Neural progenitor cell (in vitro differentiated cells): ENCODE results near the gene MGMT. TPM values are rescaled to one million over a fixed set of nuclear protein-coding genes. Genes with fewer than 3 reads are reported as not detected.

Experiments used
- DNase-seq: peaks from one replicate; pipeline ENCODE4 v3.0.0-alpha.2; 2016; ENCODE audit warnings: low spot score
- H2AFZ ChIP-seq: fragments of 200-600 bp; sonication (generic); replicated peaks from 2 replicates; pipeline ENCODE4 v1.6.1; 2016; ENCODE audit warnings: antibody characterized with exemption
- H3F3A ChIP-seq: fragments of 200-600 bp; sonication (generic); 2 replicates; pipeline ENCODE4 v1.6.1; 2016; ENCODE audit warnings: antibody characterized with exemption, low read depth
- H3K27ac ChIP-seq: fragments of 200-600 bp; sonication (generic); 2 replicates; pipeline ENCODE4 v1.5.1; 2016; ENCODE audit warnings: mild to moderate bottlenecking
- H3K27me3 ChIP-seq: fragments of 200-600 bp; sonication (generic); 2 replicates; pipeline ENCODE4 v1.6.1; 2016; ENCODE audit warnings: mild to moderate bottlenecking, moderate library complexity
- H3K36me3 ChIP-seq: fragments of 200-600 bp; sonication (generic); 2 replicates; pipeline ENCODE4 v1.5.1; 2016
- H3K4me1 ChIP-seq: fragments of 200-600 bp; sonication (generic); 2 replicates; pipeline ENCODE4 v1.6.1; 2016; ENCODE audit warnings: mixed run types
- H3K4me2 ChIP-seq: fragments of 200-600 bp; sonication (generic); 2 replicates; pipeline ENCODE4 v1.6.1; 2016
- H3K4me3 ChIP-seq: fragments of 200-600 bp; sonication (generic); 2 replicates; pipeline ENCODE4 v1.5.1; 2016
- H3K79me2 ChIP-seq: fragments of 200-600 bp; sonication (generic); 2 replicates; pipeline ENCODE4 v1.6.1; 2016; ENCODE audit warnings: low read depth
- H3K9ac ChIP-seq: fragments of 200-600 bp; sonication (generic); 2 replicates; pipeline ENCODE4 v1.6.1; 2016
- H3K9me3 ChIP-seq: fragments of 200-600 bp; sonication (generic); 2 replicates; pipeline ENCODE4 v1.5.1; 2016; ENCODE audit warnings: low read depth
- H4K20me1 ChIP-seq: fragments of 200-600 bp; sonication (generic); 2 replicates; pipeline ENCODE4 v1.6.1; 2016; ENCODE audit warnings: low read depth
- H3K27ac Mint-ChIP-seq: 3 replicates; pipeline ENCODE4 v1.8.0; 2021; ENCODE audit warnings: mixed read lengths
- H3K27me3 Mint-ChIP-seq: 2 replicates; pipeline ENCODE4 v1.8.0; 2022; ENCODE audit warnings: low read depth, mild to moderate bottlenecking, inconsistent platforms, moderate library complexity, mixed read lengths; ENCODE audit not compliant: insufficient read depth
- H3K36me3 Mint-ChIP-seq: 3 replicates; pipeline ENCODE4 v1.8.0; 2021; ENCODE audit warnings: mixed read lengths
- H3K4me1 Mint-ChIP-seq: 3 replicates; pipeline ENCODE4 v1.8.0; 2021; ENCODE audit warnings: mixed read lengths
- H3K4me3 Mint-ChIP-seq: 3 replicates; pipeline ENCODE4 v1.8.0; 2021; ENCODE audit warnings: mild to moderate bottlenecking, moderate library complexity, mixed read lengths
- H3K9me3 Mint-ChIP-seq: 3 replicates; pipeline ENCODE4 v1.8.0; 2020; ENCODE audit warnings: mixed read lengths
- CTCF ChIP-seq: fragments of 200-600 bp; sonication (generic); IDR thresholded peaks from 2 replicates; pipeline ENCODE4 v1.5.1; 2017; ENCODE audit warnings: antibody characterized with exemption, mild to moderate bottlenecking
- EZH2 ChIP-seq: fragments of 200-600 bp; sonication (generic); IDR thresholded peaks from 2 replicates; pipeline ENCODE4 v1.6.1; 2017; ENCODE audit warnings: antibody characterized with exemption, mild to moderate bottlenecking, moderate library complexity
- EZH2phosphoT487 ChIP-seq: fragments of 200-600 bp; sonication (generic); IDR thresholded peaks from 2 replicates; pipeline ENCODE4 v1.6.1; 2017; ENCODE audit warnings: antibody characterized with exemption
- total RNA-seq: library from RNA; depleted of rRNA; stranded (reverse); fragments of >200 nt; gene quantifications from 2 replicates; pipeline ENCODE4 v1.2.3, GENCODE V29; 2015; ENCODE audit warnings: low replicate concordance

MGMT gene
- total RNA-seq, 1 donor from 2014 or later, result 17.5 TPM

- no peak overlapping the region for H3K27ac Mint-ChIP-seq
- H3K27me3 ChIP-seq, result no peaks in the 10 kb centered on the region
- TF ChIP-seq CTCF (no peak), EZH2 (no peak), EZH2phosphoT487 (no peak)
- no peak overlapping the region for H3K4me3 ChIP-seq
- no peak overlapping the region for H3K4me3 Mint-ChIP-seq
- peaks cover 4% of the 10 kb centered on the region for H3K27me3 Mint-ChIP-seq
- peaks cover 17% of the 10 kb centered on the region for H3K4me1 Mint-ChIP-seq
- peaks cover 26% of the 10 kb centered on the region for H3K4me1 ChIP-seq
- no peaks in the 10 kb centered on the region for H4K20me1 ChIP-seq
- H3F3A ChIP-seq, result peaks cover 14% of the 10 kb centered on the region
- H2AFZ ChIP-seq, result no peak overlapping the region
- no peak overlapping the region for H3K9ac ChIP-seq
- H3K27ac ChIP-seq, result peak overlapping the region; percentile 36
- no peak for DNase-seq
- H3K79me2 ChIP-seq, result no peaks in the 10 kb centered on the region
- peak overlapping the region; percentile 8 for H3K4me2 ChIP-seq
- H3K9me3 Mint-ChIP-seq, result peaks cover 59% of the 10 kb centered on the region
- H3K36me3 Mint-ChIP-seq, result peaks cover 15% of the 10 kb centered on the region
- no peaks in the 10 kb centered on the region for H3K36me3 ChIP-seq
- H3K9me3 ChIP-seq, result peaks cover 19% of the 10 kb centered on the region
These were observed 27.1 kb downstream of the MGMT start for GRCh38 chr10:129494176-129494575.

GRCh38 chr10:129494740-129495139 lies 27.7 kb downstream of the MGMT start:
- peak; percentile 71 for DNase-seq
- Mint-ChIP-seq H3K4me1 (peaks cover 17% of the 10 kb centered on the region), H3K27ac (peak overlapping the region; percentile 79), H3K4me3 (no peak overlapping the region), H3K27me3 (peaks cover 4% of the 10 kb centered on the region), H3K36me3 (peaks cover 15% of the 10 kb centered on the region), H3K9me3 (peaks cover 57% of the 10 kb centered on the region)
- no peak overlapping the region for H2AFZ ChIP-seq
- H3K36me3 ChIP-seq, result no peaks in the 10 kb centered on the region
- H3K4me2 ChIP-seq, result peak overlapping the region; percentile 8
- no peaks in the 10 kb centered on the region for H3K27me3 ChIP-seq
- peaks cover 26% of the 10 kb centered on the region for H3K4me1 ChIP-seq
- H3K79me2 ChIP-seq, result no peaks in the 10 kb centered on the region
- H3K9ac ChIP-seq, result no peak overlapping the region
- peaks cover 19% of the 10 kb centered on the region for H3K9me3 ChIP-seq
- peaks cover 14% of the 10 kb centered on the region for H3F3A ChIP-seq
- TF ChIP-seq EZH2 (no peak), EZH2phosphoT487 (no peak), CTCF (no peak)
- peak overlapping the region; percentile 36 for H3K27ac ChIP-seq
- no peaks in the 10 kb centered on the region for H4K20me1 ChIP-seq
- H3K4me3 ChIP-seq, result no peak overlapping the region

GRCh38 chr10:129495256-129495655 lies 28.2 kb downstream of the MGMT start:
- H3K27me3 ChIP-seq, result no peaks in the 10 kb centered on the region
- peaks cover 55% of the 10 kb centered on the region for H3K9me3 Mint-ChIP-seq
- no peak overlapping the region for H3K27ac ChIP-seq

More at GRCh38 chr10:129495256-129495655, 28.2 kb downstream of the MGMT start:
- Histone ChIP-seq H3F3A (peaks cover 14% of the 10 kb centered on the region), H2AFZ (no peak overlapping the region), H3K36me3 (no peaks in the 10 kb centered on the region), H3K9ac (no peak overlapping the region), H3K4me1 (peaks cover 26% of the 10 kb centered on the region), H3K4me3 (no peak overlapping the region), H3K9me3 (peaks cover 14% of the 10 kb centered on the region), H4K20me1 (no peaks in the 10 kb centered on the region), H3K4me2 (peak overlapping the region; percentile 8), H3K79me2 (no peaks in the 10 kb centered on the region)
- H3K27ac Mint-ChIP-seq, result no peak overlapping the region
- H3K36me3 Mint-ChIP-seq, result peaks cover 15% of the 10 kb centered on the region
- no peak overlapping the region for H3K4me3 Mint-ChIP-seq
- H3K4me1 Mint-ChIP-seq, result peaks cover 17% of the 10 kb centered on the region
- peaks cover 4% of the 10 kb centered on the region for H3K27me3 Mint-ChIP-seq
- no peak for DNase-seq
- TF ChIP-seq CTCF, result no peak
- TF ChIP-seq EZH2, result no peak
- no peak for TF ChIP-seq EZH2phosphoT487
